OCI-LY1 (cell line): ENCODE data around the gene PIP4P1.

Experiments
- CTCF ChIP-seq: fragments of 200-600 bp; sonication (generic), shearing (Covaris generic); IDR thresholded peaks from 2 replicates; pipeline ENCODE4 v1.5.1; 2017; ENCODE audit warnings: mild to moderate bottlenecking, antibody characterized with exemption, low read length, moderate library complexity, mixed read lengths
- EZH2 ChIP-seq: fragments of 200-600 bp; sonication (generic), shearing (Covaris generic); IDR thresholded peaks from 2 replicates; pipeline ENCODE4 v1.8.0; 2017; ENCODE audit warnings: borderline replicate concordance, mixed run types, mild to moderate bottlenecking, antibody characterized with exemption, low read length, moderate library complexity, mixed read lengths

- no peak for TF ChIP-seq CTCF
- no peak for TF ChIP-seq EZH2
Measured at GRCh38 chr14:20498622-20499021, 37.4 kb upstream of the PIP4P1 start.
